Bone marrow (tissue), 2 donors: ENCODE results near the gene LRRC4C.

Source experiments
- DNase-seq, 2 donors: peaks; one replicate each; lab custom pipeline; 2025; lab: John Stamatoyannopoulos, UW

LRRC4C gene

GRCh38 chr11:41116970-41117369, 342.5 kb downstream of the LRRC4C start:
- DNase-seq: no peak

- DNase-seq: no peak
Measured at GRCh38 chr11:41115066-41115465, 344.4 kb downstream of the LRRC4C start.

- DNase-seq: no peak
Measured at GRCh38 chr11:41113160-41113559, 346.3 kb downstream of the LRRC4C start.

- no peak for DNase-seq
Measured at GRCh38 chr11:41110527-41110926, 348.9 kb downstream of the LRRC4C start.

- DNase-seq: no peak
Measured at GRCh38 chr11:41102471-41102870, 357.0 kb downstream of the LRRC4C start.

- DNase-seq: no peak
Measured at GRCh38 chr11:41099654-41100053, 359.8 kb downstream of the LRRC4C start.

GRCh38 chr11:41085123-41085522, 374.3 kb downstream of the LRRC4C start:
- DNase-seq: no peak

GRCh38 chr11:41081756-41082285, 377.6 kb downstream of the LRRC4C start:
- no peak for DNase-seq

- no peak for DNase-seq
Measured at GRCh38 chr11:41074318-41074717, 385.1 kb downstream of the LRRC4C start.

- no peak for DNase-seq
Measured at GRCh38 chr11:41065432-41065831, 394.0 kb downstream of the LRRC4C start.

GRCh38 chr11:41058138-41058537, 401.3 kb downstream of the LRRC4C start:
- no peak for DNase-seq

GRCh38 chr11:41056892-41057569, 402.4 kb downstream of the LRRC4C start:
- no peak for DNase-seq

- DNase-seq: no peak
Measured at GRCh38 chr11:41053894-41054293, 405.6 kb downstream of the LRRC4C start.

GRCh38 chr11:41051919-41052635, 407.4 kb downstream of the LRRC4C start:
- DNase-seq: no peak

GRCh38 chr11:41050791-41051190, 408.7 kb downstream of the LRRC4C start:
- DNase-seq: no peak

- no peak for DNase-seq
Measured at GRCh38 chr11:41047229-41047628, 412.2 kb downstream of the LRRC4C start.

GRCh38 chr11:41045266-41045665, 414.2 kb downstream of the LRRC4C start:
- DNase-seq: no peak

GRCh38 chr11:41044747-41045146, 414.7 kb downstream of the LRRC4C start:
- DNase-seq: no peak

GRCh38 chr11:41042688-41043087, 416.8 kb downstream of the LRRC4C start:
- no peak for DNase-seq

- no peak for DNase-seq
Measured at GRCh38 chr11:41040474-41040873, 419.0 kb downstream of the LRRC4C start.

- DNase-seq: no peak
Measured at GRCh38 chr11:41039592-41039991, 419.9 kb downstream of the LRRC4C start.

GRCh38 chr11:41031551-41032060, 427.8 kb downstream of the LRRC4C start:
- DNase-seq: no peak

- no peak for DNase-seq
Measured at GRCh38 chr11:41020259-41020658, 439.2 kb downstream of the LRRC4C start.
